Keratinocyte (primary cell): ENCODE measurements around the gene TFB1M. TPM values are rescaled to one million over a fixed set of nuclear protein-coding genes. Genes with fewer than 3 reads are reported as not detected.
"Not testable (repeated sequence)": the region's sequence is repeated elsewhere in the genome, so short reads cannot be mapped to it uniquely, and the experiment has no call there.

ENCODE experiments used
- DNase-seq: peaks from one replicate; pipeline ENCODE4 v3.0.0-alpha.2; 2011; ENCODE audit warnings: low read depth, missing footprints, low spot score
- FAIRE-seq: peaks from 2 replicates; lab custom pipeline; 2011; peaks lifted over from hg19 to GRCh38; lab: Jason Lieb, UNC
- H2AFZ ChIP-seq: 2 replicates; pipeline ENCODE4 v1.6.0; 2012; ENCODE audit warnings: low read length, control low read depth, inconsistent platforms; ENCODE audit not compliant: control insufficient read depth
- H3K27ac ChIP-seq: 2 replicates; pipeline ENCODE4 v1.5.1; 2011; ENCODE audit warnings: low read length; ENCODE audit not compliant: control insufficient read depth, insufficient read depth
- H3K27me3 ChIP-seq: 3 replicates; pipeline ENCODE4 v1.6.0; 2011; ENCODE audit warnings: low read length; ENCODE audit not compliant: control insufficient read depth, insufficient read depth; ENCODE audit errors: extremely low read depth
- H3K36me3 ChIP-seq, 2 experiments: 2 replicates in 1 of 2; 3 replicates in 1 of 2; pipeline ENCODE4 v1.5.1; 2011; ENCODE audit warnings: low read length in 2 of 2, mild to moderate bottlenecking in 1 of 2; ENCODE audit not compliant: control insufficient read depth in 2 of 2, insufficient read depth in 2 of 2; ENCODE audit errors: extremely low read depth in 1 of 2
- H3K4me1 ChIP-seq: 3 replicates; pipeline ENCODE4 v1.5.1; 2011; ENCODE audit warnings: low read length; ENCODE audit not compliant: control insufficient read depth, insufficient read depth; ENCODE audit errors: extremely low read depth
- H3K4me2 ChIP-seq: 3 replicates; pipeline ENCODE4 v1.6.0; 2011; ENCODE audit warnings: low read depth, low read length; ENCODE audit not compliant: control insufficient read depth, insufficient read depth; ENCODE audit errors: extremely low read depth
- H3K4me3 ChIP-seq, 3 experiments: fragments of 200-600 bp in 1 of 3; sonication (generic) in 1 of 3; 2 replicates in 2 of 3; 3 replicates in 1 of 3; pipeline ENCODE4 v1.5.1; 2011 to 2016; ENCODE audit warnings: low read length in 3 of 3, mild to moderate bottlenecking in 3 of 3, control low read depth in 2 of 3, inconsistent platforms in 1 of 3, low read depth in 1 of 3, mixed read lengths in 1 of 3, mixed run types in 1 of 3, moderate library complexity in 1 of 3; ENCODE audit not compliant: control insufficient read depth in 2 of 3, insufficient read depth in 2 of 3; ENCODE audit errors: extremely low read depth in 1 of 3
- H3K79me2 ChIP-seq: 2 replicates; pipeline ENCODE4 v1.6.0; 2012; ENCODE audit warnings: low read length; ENCODE audit not compliant: control insufficient read depth, insufficient read depth
- H3K9ac ChIP-seq: 3 replicates; pipeline ENCODE4 v1.6.0; 2011; ENCODE audit warnings: low read length; ENCODE audit not compliant: control insufficient read depth, insufficient read depth; ENCODE audit errors: extremely low read depth
- H3K9me1 ChIP-seq: 3 replicates; pipeline ENCODE4 v1.6.0; 2011; ENCODE audit warnings: low read length; ENCODE audit not compliant: control insufficient read depth, insufficient read depth; ENCODE audit errors: extremely low read depth
- H3K9me3 ChIP-seq: 2 replicates; pipeline ENCODE4 v1.5.1; 2012; ENCODE audit warnings: low read depth, low read length; ENCODE audit not compliant: control insufficient read depth
- H4K20me1 ChIP-seq: 3 replicates; pipeline ENCODE4 v1.6.0; 2011; ENCODE audit warnings: low read length; ENCODE audit not compliant: control insufficient read depth, insufficient read depth; ENCODE audit errors: extremely low read depth
- EZH2 ChIP-seq: IDR thresholded peaks from one replicate; pipeline ENCODE4 v1.6.1; 2012; ENCODE audit warnings: inconsistent platforms, mild to moderate bottlenecking, low read length, moderate library complexity
- dilution Hi-C: fragments of 300-500 bp; cut with MboI; formaldehyde crosslinking; loops from one replicate; pipeline ENCODE4 v1.7.0; 2020; ENCODE audit warnings: low sequenced_read_pairs; ENCODE audit not compliant: extremely low pct_ligation_motif_present
- polyA minus RNA-seq, 3 experiments: library from RNA; depleted of rRNA, polyadenylated mRNA; stranded (reverse); fragments of >200 nt; gene quantifications; 1 replicate in 1 of 3; 2 replicates in 1 of 3; 3 replicates in 1 of 3; pipeline ENCODE4 v1.2.3, GENCODE V29; 2011
- polyA plus RNA-seq, 5 experiments: library from polyadenylated mRNA; depleted of rRNA in 3 of 5; stranded (reverse) in 3 of 5; stranded (forward) in 1 of 5; unstranded in 1 of 5; fragments of >200 nt; gene quantifications; 1 replicate in 1 of 5; 2 replicates in 3 of 5; 3 replicates in 1 of 5; pipeline versions ENCODE4 v1.2.1 to v1.2.3, GENCODE V29; 2011 to 2012; ENCODE audit warnings: missing spikeins in 2 of 5, low read depth in 1 of 5, low replicate concordance in 1 of 5
- TF ChIP-seq, protein P1 (sequence below), 3 experiments: IDR thresholded peaks in 1 of 3; conservative IDR thresholded peaks in 1 of 3; optimal IDR thresholded peaks in 1 of 3; 2 replicates in 2 of 3; 3 replicates in 1 of 3; pipeline versions ENCODE3 to v1.5.1; 2011; ENCODE audit warnings: low read length in 3 of 3, mild to moderate bottlenecking in 3 of 3, moderate library complexity in 2 of 3, control low read depth in 1 of 3, inconsistent platforms in 1 of 3; ENCODE audit not compliant: insufficient read depth in 2 of 3; ENCODE audit errors: extremely low read depth in 1 of 3

The TFB1M gene
- 20.1 to 38.6 TPM (median 32.8 TPM) in 3 replicates for polyA plus RNA-seq
- 17.1 TPM for polyA plus RNA-seq (2011; ENCODE audit: low read depth)
- 18.6 and 23.6 TPM in 2 replicates for polyA plus RNA-seq (2011; cell fraction: cytosol; rRNA removed)
- polyA plus RNA-seq (2011; cell fraction: nucleus; rRNA removed), result 36.0 and 41.7 TPM in 2 replicates
- polyA plus RNA-seq (2012; ENCODE audit: low replicate concordance), result 11.7 and 24.3 TPM in 2 replicates
- polyA minus RNA-seq, result 7.5 to 36.4 TPM (median 11.8 TPM) in 3 replicates
- polyA minus RNA-seq (2011; cell fraction: cytosol; rRNA and poly(A)+ RNA removed), result 16.3 TPM
- polyA minus RNA-seq (2011; cell fraction: nucleus; rRNA and poly(A)+ RNA removed), result 28.6 and 44.6 TPM in 2 replicates

DNA sequence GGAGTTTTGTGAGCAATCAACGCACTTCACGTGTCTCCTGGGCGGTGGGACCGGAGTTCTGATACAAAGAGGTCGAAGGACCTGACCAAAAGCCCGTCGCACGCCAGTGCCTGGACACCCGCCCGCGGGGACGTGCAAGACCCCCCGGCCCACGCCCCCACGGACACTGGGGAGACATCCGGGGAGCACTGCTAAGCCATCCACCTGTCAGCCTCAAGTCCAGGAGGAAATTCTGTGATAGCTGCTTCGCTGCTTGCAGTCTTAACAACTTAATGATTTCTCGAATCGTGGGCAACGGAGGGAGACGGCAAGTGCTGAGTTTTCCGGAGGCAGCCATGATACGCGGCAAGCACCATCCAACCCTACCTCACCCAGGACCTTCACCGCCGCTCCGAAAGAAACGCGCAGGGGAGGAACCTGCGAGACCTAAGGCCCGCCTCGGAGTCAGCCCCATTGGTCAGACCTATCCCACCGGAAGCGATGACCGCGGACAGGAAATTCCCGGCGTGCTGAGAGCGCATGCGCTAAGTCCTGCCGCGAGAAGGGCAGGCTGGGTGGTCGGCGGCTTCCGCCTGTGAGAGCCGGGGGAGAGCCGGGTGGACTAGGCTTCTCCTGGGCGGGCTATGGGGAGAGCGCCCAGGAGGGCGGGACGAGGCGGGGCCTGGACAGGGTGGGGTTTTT lies at the start of gene TFB1M:
TSS of gene TFB1M (minus strand) at position 393 of the 681 bp plus-strand sequence. CDS start at position 337, 56 bp downstream.
- H2AFZ ChIP-seq, result peak within 1 kb of the TSS; percentile 72
- peak within 1 kb of the TSS; percentile 91 for H3K9ac ChIP-seq
- H3K27ac ChIP-seq, result peak within 1 kb of the TSS; percentile 89
- no peak for TF ChIP-seq EZH2
- TF ChIP-seq, protein P1, sequence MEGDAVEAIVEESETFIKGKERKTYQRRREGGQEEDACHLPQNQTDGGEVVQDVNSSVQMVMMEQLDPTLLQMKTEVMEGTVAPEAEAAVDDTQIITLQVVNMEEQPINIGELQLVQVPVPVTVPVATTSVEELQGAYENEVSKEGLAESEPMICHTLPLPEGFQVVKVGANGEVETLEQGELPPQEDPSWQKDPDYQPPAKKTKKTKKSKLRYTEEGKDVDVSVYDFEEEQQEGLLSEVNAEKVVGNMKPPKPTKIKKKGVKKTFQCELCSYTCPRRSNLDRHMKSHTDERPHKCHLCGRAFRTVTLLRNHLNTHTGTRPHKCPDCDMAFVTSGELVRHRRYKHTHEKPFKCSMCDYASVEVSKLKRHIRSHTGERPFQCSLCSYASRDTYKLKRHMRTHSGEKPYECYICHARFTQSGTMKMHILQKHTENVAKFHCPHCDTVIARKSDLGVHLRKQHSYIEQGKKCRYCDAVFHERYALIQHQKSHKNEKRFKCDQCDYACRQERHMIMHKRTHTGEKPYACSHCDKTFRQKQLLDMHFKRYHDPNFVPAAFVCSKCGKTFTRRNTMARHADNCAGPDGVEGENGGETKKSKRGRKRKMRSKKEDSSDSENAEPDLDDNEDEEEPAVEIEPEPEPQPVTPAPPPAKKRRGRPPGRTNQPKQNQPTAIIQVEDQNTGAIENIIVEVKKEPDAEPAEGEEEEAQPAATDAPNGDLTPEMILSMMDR (optimal IDR thresholded peaks at IDR 0.05 in 1 of 3, IDR thresholded peaks at IDR 0.05 in 1 of 3, conservative IDR thresholded peaks at IDR 0.05 in 1 of 3; ENCODE audit: extremely low read depth in 1 of 3, insufficient read depth in 2 of 3, low read length in 3 of 3), result no peak
- peaks cover 31% of the 10 kb centered on the region for H3K4me1 ChIP-seq
- H3K4me2 ChIP-seq, result peak within 1 kb of the TSS; percentile 89
- peaks cover 2% of the 10 kb centered on the region for H3K9me3 ChIP-seq
- peaks cover 2 to 11% of the 10 kb centered on the region in 2 experiments for H3K36me3 ChIP-seq
- no peaks in the 10 kb centered on the region for H4K20me1 ChIP-seq
- peaks cover 35% of the 10 kb centered on the region for H3K79me2 ChIP-seq
- H3K27me3 ChIP-seq, result no peaks in the 10 kb centered on the region
- H3K4me3 ChIP-seq, result peak within 1 kb of the TSS; percentile 79 to 98 (median 86)
- dilution Hi-C loops, result no loop called here
- DNase-seq (peak; percentile 89), FAIRE-seq (peak; percentile 96)
- no peaks in the 10 kb centered on the region for H3K9me1 ChIP-seq

DNA sequence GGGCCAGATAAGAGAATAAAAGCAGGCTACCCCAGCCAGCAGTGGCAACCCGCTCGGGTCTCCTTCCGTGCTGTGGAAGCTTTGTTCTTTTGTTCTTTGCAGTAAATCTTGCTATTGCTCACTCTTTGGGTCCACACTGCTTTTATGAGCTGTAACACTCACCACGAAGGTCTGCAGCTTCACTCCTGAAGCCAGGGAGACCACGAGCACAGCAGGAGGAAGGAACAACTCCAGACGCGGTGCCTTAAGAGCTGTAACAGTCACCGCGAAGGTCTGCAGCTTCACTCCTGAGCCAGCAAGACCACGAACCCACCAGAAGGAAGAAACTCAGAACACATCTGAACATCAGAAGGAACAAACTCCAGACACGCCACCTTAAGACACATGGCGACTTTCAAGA lies 49.7 kb upstream of the TFB1M start:
- H3K27ac ChIP-seq, H3K27me3 ChIP-seq, H3K9ac ChIP-seq, H4K20me1 ChIP-seq, H3K4me3 ChIP-seq, H3K9me3 ChIP-seq, H2AFZ ChIP-seq, H3K79me2 ChIP-seq, dilution Hi-C loops, H3K4me1 ChIP-seq, H3K36me3 ChIP-seq, H3K9me1 ChIP-seq, H3K4me2 ChIP-seq, DNase-seq, FAIRE-seq: not testable (repeated sequence)

DNA sequence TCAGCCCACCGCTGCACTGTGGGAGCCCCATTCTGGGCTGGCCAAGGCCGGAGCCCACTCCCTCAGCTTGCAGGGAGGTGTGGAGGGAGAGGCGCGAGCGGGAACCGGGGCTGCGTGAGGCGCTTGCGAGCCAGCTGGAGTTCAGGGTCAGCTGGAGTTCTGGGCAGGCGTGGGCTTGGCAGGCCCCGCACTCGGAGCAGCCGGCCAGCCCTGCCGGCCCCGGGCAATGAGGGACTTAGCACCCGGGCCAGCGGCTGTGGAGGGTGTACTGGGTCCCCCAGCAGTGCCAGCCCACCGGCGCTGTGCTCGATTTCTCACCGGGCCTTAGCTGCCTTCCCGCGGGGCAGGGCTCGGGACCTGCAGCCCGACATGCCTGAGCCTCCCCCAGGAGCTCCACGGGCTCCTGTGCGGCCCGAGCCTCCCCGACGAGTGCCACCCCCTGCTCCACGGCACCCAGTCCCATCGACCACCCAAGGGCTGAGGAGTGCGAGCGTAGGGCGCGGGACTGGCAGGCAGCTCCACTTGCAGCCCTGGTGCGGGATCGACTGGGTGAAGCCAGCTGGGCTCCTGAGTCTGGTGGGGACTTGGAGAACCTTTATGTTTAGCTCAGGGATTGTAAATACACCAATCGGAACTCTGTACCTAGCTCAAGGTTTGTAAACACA lies 48.8 kb upstream of the TFB1M start:
- H3K4me2 ChIP-seq, H3K36me3 ChIP-seq, H3K9ac ChIP-seq, H2AFZ ChIP-seq, DNase-seq, H3K4me3 ChIP-seq, H3K27ac ChIP-seq, H3K79me2 ChIP-seq, H3K9me3 ChIP-seq, dilution Hi-C loops, FAIRE-seq, H3K27me3 ChIP-seq, H3K9me1 ChIP-seq, H3K4me1 ChIP-seq, H4K20me1 ChIP-seq: not testable (repeated sequence)
